ENCODE measurements around the gene KLHDC9. TPM values are rescaled to one million over a fixed set of nuclear protein-coding genes. Genes with fewer than 3 reads are reported as not detected.

The KLHDC9 gene
- total and polyA plus RNA-seq, 9 of the 15 experiments (the other 6 are each of a cell fraction or from before 2014, with no cell fraction given): not detected

DNA sequence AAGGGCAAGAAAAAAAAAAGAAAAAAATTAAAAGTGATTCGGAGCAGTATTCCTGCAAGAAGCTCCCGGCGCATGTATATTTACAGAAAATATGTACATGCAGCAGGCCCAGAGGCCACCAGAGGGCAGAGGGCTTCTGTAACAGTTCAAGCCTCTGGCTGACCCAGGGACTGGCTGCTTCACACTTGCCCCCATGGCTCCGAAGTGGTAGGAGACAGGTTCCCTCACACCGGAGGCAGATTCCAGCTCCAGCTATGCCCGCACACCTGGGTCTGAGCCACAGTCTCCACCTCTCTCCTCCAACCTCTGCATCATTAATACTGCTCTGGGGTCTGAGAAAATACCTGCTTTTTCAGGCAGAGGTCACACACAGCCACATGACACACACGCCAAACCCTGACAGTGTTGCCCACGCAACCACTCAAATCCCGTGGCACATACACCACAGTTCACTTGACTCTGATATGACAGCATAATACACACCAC is 26.2 kb upstream of the KLHDC9 start (continued):
- TF ChIP-seq, protein P1, sequence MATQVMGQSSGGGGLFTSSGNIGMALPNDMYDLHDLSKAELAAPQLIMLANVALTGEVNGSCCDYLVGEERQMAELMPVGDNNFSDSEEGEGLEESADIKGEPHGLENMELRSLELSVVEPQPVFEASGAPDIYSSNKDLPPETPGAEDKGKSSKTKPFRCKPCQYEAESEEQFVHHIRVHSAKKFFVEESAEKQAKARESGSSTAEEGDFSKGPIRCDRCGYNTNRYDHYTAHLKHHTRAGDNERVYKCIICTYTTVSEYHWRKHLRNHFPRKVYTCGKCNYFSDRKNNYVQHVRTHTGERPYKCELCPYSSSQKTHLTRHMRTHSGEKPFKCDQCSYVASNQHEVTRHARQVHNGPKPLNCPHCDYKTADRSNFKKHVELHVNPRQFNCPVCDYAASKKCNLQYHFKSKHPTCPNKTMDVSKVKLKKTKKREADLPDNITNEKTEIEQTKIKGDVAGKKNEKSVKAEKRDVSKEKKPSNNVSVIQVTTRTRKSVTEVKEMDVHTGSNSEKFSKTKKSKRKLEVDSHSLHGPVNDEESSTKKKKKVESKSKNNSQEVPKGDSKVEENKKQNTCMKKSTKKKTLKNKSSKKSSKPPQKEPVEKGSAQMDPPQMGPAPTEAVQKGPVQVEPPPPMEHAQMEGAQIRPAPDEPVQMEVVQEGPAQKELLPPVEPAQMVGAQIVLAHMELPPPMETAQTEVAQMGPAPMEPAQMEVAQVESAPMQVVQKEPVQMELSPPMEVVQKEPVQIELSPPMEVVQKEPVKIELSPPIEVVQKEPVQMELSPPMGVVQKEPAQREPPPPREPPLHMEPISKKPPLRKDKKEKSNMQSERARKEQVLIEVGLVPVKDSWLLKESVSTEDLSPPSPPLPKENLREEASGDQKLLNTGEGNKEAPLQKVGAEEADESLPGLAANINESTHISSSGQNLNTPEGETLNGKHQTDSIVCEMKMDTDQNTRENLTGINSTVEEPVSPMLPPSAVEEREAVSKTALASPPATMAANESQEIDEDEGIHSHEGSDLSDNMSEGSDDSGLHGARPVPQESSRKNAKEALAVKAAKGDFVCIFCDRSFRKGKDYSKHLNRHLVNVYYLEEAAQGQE (IDR thresholded peaks at IDR 0.05; ENCODE audit: borderline replicate concordance): peak; percentile 84
- TF ChIP-seq, protein P1 (CRISPR knock-in tag; IDR thresholded peaks at IDR 0.05; ENCODE audit: low read depth): no peak
- TF ChIP-seq RAD51 (IDR thresholded peaks at IDR 0.05; ENCODE audit: borderline replicate concordance, low read depth): no peak
- no peak for TF ChIP-seq ZNF408 (CRISPR knock-in tag; IDR thresholded peaks at IDR 0.05; ENCODE audit: low read depth)
- no peak for TF ChIP-seq ZNF347 (CRISPR knock-in tag; IDR thresholded peaks at IDR 0.05; ENCODE audit: low read depth)
- no peak for TF ChIP-seq PRMT5 (CRISPR knock-in tag; IDR thresholded peaks at IDR 0.05)
- TF ChIP-seq BMI1 (IDR thresholded peaks at IDR 0.05; ENCODE audit: low read length): no peak
- no peak for TF ChIP-seq EHMT2 (IDR thresholded peaks at IDR 0.05)
- no peak for TF ChIP-seq ETS2 (tag; IDR thresholded peaks at IDR 0.05; ENCODE audit: borderline replicate concordance, poor library complexity, severe bottlenecking)
- TF ChIP-seq DMBX1 (CRISPR knock-in tag; IDR thresholded peaks at IDR 0.05; ENCODE audit: borderline replicate concordance): no peak
- TF ChIP-seq ZNF3 (CRISPR knock-in tag; IDR thresholded peaks at IDR 0.05): no peak
- TF ChIP-seq CBX5 (IDR thresholded peaks at IDR 0.05; ENCODE audit: borderline replicate concordance, low read depth): no peak
- no peak for TF ChIP-seq SNRNP70 (optimal IDR thresholded peaks at IDR 0.05; ENCODE audit: low read depth, low read length)
- TF ChIP-seq FOXK2 (conservative IDR thresholded peaks at IDR 0.05 in 1 of 2, IDR thresholded peaks at IDR 0.05 in 1 of 2; ENCODE audit: low read depth in 2 of 2): peak; percentile 29 to 59; a peak in 2 of 4 replicates
- no peak for TF ChIP-seq ZNF696 (CRISPR knock-in tag; conservative IDR thresholded peaks at IDR 0.05)
- TF ChIP-seq ZNF165 (CRISPR knock-in tag; IDR thresholded peaks at IDR 0.05; ENCODE audit: borderline replicate concordance): no peak
- TF ChIP-seq RBM34 (IDR thresholded peaks at IDR 0.05; ENCODE audit: borderline replicate concordance, insufficient read depth, low read length): no peak
- TF ChIP-seq ZFP36 (IDR thresholded peaks at IDR 0.05; ENCODE audit: low read depth, low read length, partially characterized antibody): no peak
- TF ChIP-seq POU5F1 (IDR thresholded peaks at IDR 0.05; ENCODE audit: borderline replicate concordance, low read depth, low read length, partially characterized antibody): no peak
- TF ChIP-seq ZNF24 (IDR thresholded peaks at IDR 0.05): no peak
- no peak for TF ChIP-seq FOXK1 (CRISPR knock-in tag; IDR thresholded peaks at IDR 0.05; ENCODE audit: borderline replicate concordance)
- peak; percentile 42; the same call in 1 of the 2 replicates for TF ChIP-seq L3MBTL2 (IDR thresholded peaks at IDR 0.05)
- TF ChIP-seq, protein P2, sequence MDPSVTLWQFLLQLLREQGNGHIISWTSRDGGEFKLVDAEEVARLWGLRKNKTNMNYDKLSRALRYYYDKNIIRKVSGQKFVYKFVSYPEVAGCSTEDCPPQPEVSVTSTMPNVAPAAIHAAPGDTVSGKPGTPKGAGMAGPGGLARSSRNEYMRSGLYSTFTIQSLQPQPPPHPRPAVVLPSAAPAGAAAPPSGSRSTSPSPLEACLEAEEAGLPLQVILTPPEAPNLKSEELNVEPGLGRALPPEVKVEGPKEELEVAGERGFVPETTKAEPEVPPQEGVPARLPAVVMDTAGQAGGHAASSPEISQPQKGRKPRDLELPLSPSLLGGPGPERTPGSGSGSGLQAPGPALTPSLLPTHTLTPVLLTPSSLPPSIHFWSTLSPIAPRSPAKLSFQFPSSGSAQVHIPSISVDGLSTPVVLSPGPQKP (CRISPR knock-in tag; IDR thresholded peaks at IDR 0.05): no peak

All from K562 (cell line).